ENCODE results near the gene USP40.

DNA sequence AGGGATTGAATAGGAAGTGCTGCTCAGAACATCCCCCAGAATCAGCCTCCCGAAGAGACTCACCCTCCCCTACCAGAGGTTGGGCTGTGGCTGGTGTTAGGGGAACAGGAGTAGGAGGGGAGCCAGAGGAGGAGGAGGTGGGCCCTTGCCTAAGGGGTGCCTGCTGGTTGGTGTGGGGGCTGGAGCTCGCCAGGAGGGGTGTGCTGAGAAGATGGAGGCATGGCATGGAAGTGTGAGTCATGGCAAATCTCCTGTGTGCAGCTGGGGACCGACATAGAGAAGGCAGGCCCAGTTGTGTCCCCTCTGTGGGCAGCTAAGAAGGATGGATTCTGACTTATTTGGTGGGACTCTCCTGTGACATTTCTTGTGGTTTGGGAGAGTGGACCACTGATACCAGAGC, 138.6 kb downstream of the USP40 start:
- TF ChIP-seq, protein P1, sequence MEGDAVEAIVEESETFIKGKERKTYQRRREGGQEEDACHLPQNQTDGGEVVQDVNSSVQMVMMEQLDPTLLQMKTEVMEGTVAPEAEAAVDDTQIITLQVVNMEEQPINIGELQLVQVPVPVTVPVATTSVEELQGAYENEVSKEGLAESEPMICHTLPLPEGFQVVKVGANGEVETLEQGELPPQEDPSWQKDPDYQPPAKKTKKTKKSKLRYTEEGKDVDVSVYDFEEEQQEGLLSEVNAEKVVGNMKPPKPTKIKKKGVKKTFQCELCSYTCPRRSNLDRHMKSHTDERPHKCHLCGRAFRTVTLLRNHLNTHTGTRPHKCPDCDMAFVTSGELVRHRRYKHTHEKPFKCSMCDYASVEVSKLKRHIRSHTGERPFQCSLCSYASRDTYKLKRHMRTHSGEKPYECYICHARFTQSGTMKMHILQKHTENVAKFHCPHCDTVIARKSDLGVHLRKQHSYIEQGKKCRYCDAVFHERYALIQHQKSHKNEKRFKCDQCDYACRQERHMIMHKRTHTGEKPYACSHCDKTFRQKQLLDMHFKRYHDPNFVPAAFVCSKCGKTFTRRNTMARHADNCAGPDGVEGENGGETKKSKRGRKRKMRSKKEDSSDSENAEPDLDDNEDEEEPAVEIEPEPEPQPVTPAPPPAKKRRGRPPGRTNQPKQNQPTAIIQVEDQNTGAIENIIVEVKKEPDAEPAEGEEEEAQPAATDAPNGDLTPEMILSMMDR (conservative IDR thresholded peaks at IDR 0.05): no peak
- no peak for TF ChIP-seq ZFX (IDR thresholded peaks at IDR 0.05)

Data from C4-2B (cell line).